Glutamatergic neuron (in vitro differentiated cells): ENCODE results near the gene HSD11B1L. TPM values are rescaled to one million over a fixed set of nuclear protein-coding genes. Genes with fewer than 3 reads are reported as not detected.

Experiments
- DNase-seq: peaks from one replicate; pipeline ENCODE4 v3.0.0; 2022
- H3K27ac Mint-ChIP-seq: one replicate; pipeline ENCODE4 v1.8.0; 2020; ENCODE audit warnings: mild to moderate bottlenecking, mixed read lengths, inconsistent platforms; ENCODE audit not compliant: unreplicated experiment
- H3K27me3 Mint-ChIP-seq: one replicate; pipeline ENCODE4 v1.8.0; 2020; ENCODE audit warnings: mild to moderate bottlenecking, moderate library complexity, mixed read lengths, inconsistent platforms; ENCODE audit not compliant: unreplicated experiment
- H3K36me3 Mint-ChIP-seq: one replicate; pipeline ENCODE4 v1.8.0; 2020; ENCODE audit warnings: mild to moderate bottlenecking, mixed read lengths, inconsistent platforms; ENCODE audit not compliant: unreplicated experiment
- H3K4me1 Mint-ChIP-seq: one replicate; pipeline ENCODE4 v1.8.0; 2020; ENCODE audit warnings: mild to moderate bottlenecking, low read depth, mixed read lengths, inconsistent platforms; ENCODE audit not compliant: unreplicated experiment
- H3K4me3 Mint-ChIP-seq: one replicate; pipeline ENCODE4 v1.8.0; 2020; ENCODE audit warnings: mild to moderate bottlenecking, mixed read lengths, inconsistent platforms; ENCODE audit not compliant: unreplicated experiment
- H3K9me3 Mint-ChIP-seq: one replicate; pipeline ENCODE4 v1.8.0; 2020; ENCODE audit warnings: mild to moderate bottlenecking, moderate library complexity, mixed read lengths, inconsistent platforms; ENCODE audit not compliant: unreplicated experiment
- CTCF ChIP-seq: fragments of 200-600 bp; sonication (generic); IDR thresholded peaks from one replicate; pipeline ENCODE4 v1.5.0; 2021; ENCODE audit not compliant: partially characterized antibody, unreplicated experiment
- total RNA-seq: library from RNA; stranded (reverse); fragmentation: NEBNext Ultra II Directional; extraction: Animal tissue kit (Norgen Biotek cat#: 25700); gene quantifications from one replicate; pipeline ENCODE4 v1.2.1, GENCODE V29; 2021; ENCODE audit not compliant: unreplicated experiment

The HSD11B1L gene
- total RNA-seq, 1 donor from 2014 or later, result 64.4 TPM

- peak; percentile 93 for TF ChIP-seq CTCF
- H3K9me3 Mint-ChIP-seq, result peaks cover 18% of the 10 kb centered on the region
- H3K36me3 Mint-ChIP-seq, result no peaks in the 10 kb centered on the region
- peaks cover 18% of the 10 kb centered on the region for H3K27me3 Mint-ChIP-seq
- H3K4me1 Mint-ChIP-seq, result no peaks in the 10 kb centered on the region
- peak; percentile 99 for DNase-seq
- peak within 1 kb of the TSS; percentile 93 for H3K27ac Mint-ChIP-seq
- peak within 1 kb of the TSS; percentile 96 for H3K4me3 Mint-ChIP-seq
Observed at GRCh38 chr19:5690125-5690954, 9.5 kb downstream of the HSD11B1L start, which contains the start of gene RPL36. Gene RPL36 (plus strand): TSS chr19:5690295. CDS start chr19:5690508, 213 bp downstream.

GRCh38 chr19:5690955-5691821 is 10.4 kb downstream of the HSD11B1L start:
- H3K27ac Mint-ChIP-seq, result peak overlapping the region; percentile 93
- H3K36me3 Mint-ChIP-seq, result no peaks in the 10 kb centered on the region
- no peaks in the 10 kb centered on the region for H3K4me1 Mint-ChIP-seq
- DNase-seq, result no peak
- H3K27me3 Mint-ChIP-seq, result peaks cover 15% of the 10 kb centered on the region
- H3K4me3 Mint-ChIP-seq, result peak overlapping the region; percentile 96
- H3K9me3 Mint-ChIP-seq, result peaks cover 16% of the 10 kb centered on the region
- TF ChIP-seq CTCF, result no peak

- Mint-ChIP-seq H3K36me3 (no peaks in the 10 kb centered on the region), H3K4me3 (peak overlapping the region; percentile 81), H3K4me1 (no peaks in the 10 kb centered on the region)
Observed at GRCh38 chr19:5691822-5692722, 11.2 kb downstream of the HSD11B1L start.

GRCh38 chr19:5692723-5693194 is 11.9 kb downstream of the HSD11B1L start:
- H3K27ac Mint-ChIP-seq, result no peak overlapping the region
- no peak for DNase-seq
- no peaks in the 10 kb centered on the region for H3K4me1 Mint-ChIP-seq
- TF ChIP-seq CTCF, result no peak
- H3K4me3 Mint-ChIP-seq, result peak overlapping the region; percentile 81
- no peaks in the 10 kb centered on the region for H3K36me3 Mint-ChIP-seq
- peaks cover 16% of the 10 kb centered on the region for H3K9me3 Mint-ChIP-seq
- H3K27me3 Mint-ChIP-seq, result peaks cover 15% of the 10 kb centered on the region

More at GRCh38 chr19:5691822-5692722, 11.2 kb downstream of the HSD11B1L start:
- peak overlapping the region; percentile 75 for H3K27ac Mint-ChIP-seq
- no peak for DNase-seq
- H3K9me3 Mint-ChIP-seq, result peaks cover 16% of the 10 kb centered on the region
- peaks cover 15% of the 10 kb centered on the region for H3K27me3 Mint-ChIP-seq
- no peak for TF ChIP-seq CTCF
